Bronchial epithelial cell (primary cell): Measurements from ENCODE around the gene HNRNPU. TPM values are rescaled to one million over a fixed set of nuclear protein-coding genes. Genes with fewer than 3 reads are reported as not detected.
"Not testable (repeated sequence)": the region's sequence is repeated elsewhere in the genome, so short reads cannot be mapped to it uniquely, and the experiment has no call there.

Experiments
- DNase-seq: peaks from one replicate; pipeline ENCODE4 v3.0.0-alpha.2; 2010; ENCODE audit warnings: low read depth
- FAIRE-seq: peaks from 2 replicates; lab custom pipeline; 2011; peaks lifted over from hg19 to GRCh38; lab: Jason Lieb, UNC
- H3K27me3 ChIP-seq: 2 replicates; pipeline ENCODE4 v1.5.1; 2011; ENCODE audit warnings: low read length; ENCODE audit not compliant: control insufficient read depth, insufficient read depth
- H3K36me3 ChIP-seq: 2 replicates; pipeline ENCODE4 v1.5.1; 2011; ENCODE audit warnings: low read length; ENCODE audit not compliant: control insufficient read depth, insufficient read depth
- H3K4me3 ChIP-seq: 2 replicates; pipeline ENCODE4 v1.5.1; 2011; ENCODE audit warnings: mild to moderate bottlenecking, low read depth, low read length, control low read depth
- CTCF ChIP-seq: IDR thresholded peaks from 2 replicates; pipeline ENCODE4 v1.5.1; 2011; ENCODE audit warnings: mild to moderate bottlenecking, moderate library complexity, low read length, control low read depth, inconsistent platforms; ENCODE audit not compliant: insufficient read depth, severe bottlenecking
- total RNA-seq: library from RNA; depleted of rRNA; stranded (reverse); fragments of >200 nt; gene quantifications from 2 replicates; pipeline ENCODE4 v1.2.1, GENCODE V29; 2014

HNRNPU gene
- total RNA-seq, 1 donor from 2014 or later, result 259 TPM

GRCh38 chr1:244835276-244836134 is 28.8 kb downstream of the HNRNPU start, which contains the start of gene COX20:
TSS of gene COX20 (plus strand) at chr1:244835658. CDS start at chr1:244835715, 57 bp downstream.
- peak; percentile 66 for DNase-seq
- no peak for TF ChIP-seq CTCF
- peak within 1 kb of the TSS; percentile 70 for H3K4me3 ChIP-seq
- H3K36me3 ChIP-seq, result no peaks in the 10 kb centered on the region
- no peaks in the 10 kb centered on the region for H3K27me3 ChIP-seq
- FAIRE-seq, result no peak

- Histone ChIP-seq H3K4me3 (peak overlapping the region; percentile 70), H3K27me3 (no peaks in the 10 kb centered on the region), H3K36me3 (no peaks in the 10 kb centered on the region)
- TF ChIP-seq CTCF, result no peak
- FAIRE-seq (no peak), DNase-seq (peak; percentile 82)
Observed at GRCh38 chr1:244834543-244835275, 29.6 kb downstream of the HNRNPU start.

GRCh38 chr1:244833734-244834542 is 30.4 kb downstream of the HNRNPU start:
- FAIRE-seq (no peak), DNase-seq (peak; percentile 77)

GRCh38 chr1:244833260-244833659 is 31.1 kb downstream of the HNRNPU start:
- H3K4me3 ChIP-seq, FAIRE-seq, H3K36me3 ChIP-seq, H3K27me3 ChIP-seq, DNase-seq: not testable (repeated sequence)

More at GRCh38 chr1:244833734-244834542, 30.4 kb downstream of the HNRNPU start:
- H3K4me3 ChIP-seq, result peak overlapping the region; percentile 70
- H3K36me3 ChIP-seq, result no peaks in the 10 kb centered on the region
- no peaks in the 10 kb centered on the region for H3K27me3 ChIP-seq
- TF ChIP-seq CTCF, result no peak

GRCh38 chr1:244830639-244831038 is 33.7 kb downstream of the HNRNPU start:
- DNase-seq, result no peak
- no peaks in the 10 kb centered on the region for H3K27me3 ChIP-seq
- FAIRE-seq, result no peak
- no peak for TF ChIP-seq CTCF
- H3K36me3 ChIP-seq, result no peaks in the 10 kb centered on the region
- no peak overlapping the region for H3K4me3 ChIP-seq
